ENCODE results near the gene GOT1. TPM values are rescaled to one million over a fixed set of nuclear protein-coding genes. Genes with fewer than 3 reads are reported as not detected.

Gene GOT1
- total and polyA plus RNA-seq, 2 of the 8 experiments (the other 6 are each of a cell fraction or from before 2014, with no cell fraction given): 16.7 to 47.0 TPM

DNA sequence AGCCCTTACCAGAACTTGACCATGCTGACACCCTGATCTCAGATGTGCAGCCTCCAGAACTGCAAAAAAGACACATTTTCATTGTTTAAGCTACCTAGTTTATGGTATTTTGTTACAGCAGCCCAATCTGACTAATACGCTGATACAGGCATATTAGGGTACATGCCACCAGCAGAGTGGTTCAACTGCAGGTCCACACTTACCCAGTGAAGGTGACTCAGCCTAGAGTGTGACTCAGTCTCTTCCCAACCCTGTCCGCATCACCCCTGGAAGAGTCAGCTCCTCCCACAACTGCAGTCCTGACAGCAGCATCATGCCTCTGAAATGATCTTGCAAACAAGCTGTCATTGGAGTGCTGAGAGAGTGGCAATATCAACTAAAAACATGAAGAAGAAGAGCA is 30.8 kb upstream of the GOT1 start:
- no peak overlapping the region for H3K14ac ChIP-seq (ENCODE audit: insufficient read length)
- WGBS, 2 experiments (ENCODE audit: extremely low coverage in 1 of 2, insufficient coverage in 1 of 2, insufficient read length in 1 of 2, insufficient replicate concordance in 2 of 2, low coverage in 1 of 2, low lambda C conversion rate in 2 of 2, missing lambda C conversion rate in 1 of 2): 86% methylated on average over 1 of the region's 2 CpGs; no CpG with 5 or more reads in 1 of the 2 experiments
- peaks cover 0 to 1% (median 0%) of the 10 kb centered on the region in 4 experiments; a peak in 1 of 7 replicates for H3K27me3 ChIP-seq (replicated peaks in 1 of 4; ENCODE audit: control insufficient read depth in 3 of 4, extremely low read depth in 1 of 4, insufficient read depth in 3 of 4, low read length in 3 of 4)
- no peak overlapping the region for H3K18ac ChIP-seq (ENCODE audit: extremely low read depth, low read length)
- no peak overlapping the region for H3K56ac ChIP-seq (replicated peaks; ENCODE audit: insufficient read length, low read depth, low read length)
- H4K20me1 ChIP-seq (replicated peaks in 1 of 2; ENCODE audit: control insufficient read depth in 1 of 2, insufficient read depth in 2 of 2, low read length in 2 of 2): no peaks in the 10 kb centered on the region
- H2BK20ac ChIP-seq (ENCODE audit: low read length): no peak overlapping the region
- no peaks in the 10 kb centered on the region for H3K79me2 ChIP-seq (ENCODE audit: control insufficient read depth in 1 of 2, insufficient read depth in 2 of 2, low read length in 2 of 2)
- no peak overlapping the region for H4K5ac ChIP-seq (ENCODE audit: insufficient read length, low read depth, low read length)
- no peak overlapping the region for H4K91ac ChIP-seq (replicated peaks; ENCODE audit: insufficient read length, low read length)
- H3K27ac ChIP-seq (ENCODE audit: low read depth, low read length): no peak overlapping the region
- H3K4me2 ChIP-seq (ENCODE audit: insufficient read depth in 1 of 2, low read depth in 2 of 2, low read length in 2 of 2): no peak overlapping the region
- no peaks in the 10 kb centered on the region for H3K79me1 ChIP-seq (ENCODE audit: low read depth, low read length)
- no peak overlapping the region for H2BK12ac ChIP-seq (ENCODE audit: low read depth, low read length)
- POLR2A ChIA-PET (ENCODE audit: partially characterized antibody): interaction anchor here (1.4 kb wide), 1 partner anchor 8 kb away, joined by 3 read pairs; no protein-coding TSS in a partner anchor
- H3K4ac ChIP-seq (replicated peaks; ENCODE audit: insufficient read length, low read depth, low read length): no peak overlapping the region
- no peak overlapping the region for H2BK15ac ChIP-seq (ENCODE audit: low read length)
- no peak overlapping the region for H4K8ac ChIP-seq (ENCODE audit: extremely low read depth, insufficient read depth, low read length)
- no peak overlapping the region for H3K23ac ChIP-seq (ENCODE audit: insufficient read length)
- H3K36me3 ChIP-seq (ENCODE audit: control insufficient read depth in 2 of 4, insufficient read depth in 4 of 4, low read length in 3 of 4): no peaks in the 10 kb centered on the region
- TF ChIP-seq BRCA1 (IDR thresholded peaks at IDR 0.05; ENCODE audit: low read depth, low read length) (no peak), JUND (IDR thresholded peaks at IDR 0.05; ENCODE audit: low read length) (no peak)
- TF ChIP-seq, protein P1, sequence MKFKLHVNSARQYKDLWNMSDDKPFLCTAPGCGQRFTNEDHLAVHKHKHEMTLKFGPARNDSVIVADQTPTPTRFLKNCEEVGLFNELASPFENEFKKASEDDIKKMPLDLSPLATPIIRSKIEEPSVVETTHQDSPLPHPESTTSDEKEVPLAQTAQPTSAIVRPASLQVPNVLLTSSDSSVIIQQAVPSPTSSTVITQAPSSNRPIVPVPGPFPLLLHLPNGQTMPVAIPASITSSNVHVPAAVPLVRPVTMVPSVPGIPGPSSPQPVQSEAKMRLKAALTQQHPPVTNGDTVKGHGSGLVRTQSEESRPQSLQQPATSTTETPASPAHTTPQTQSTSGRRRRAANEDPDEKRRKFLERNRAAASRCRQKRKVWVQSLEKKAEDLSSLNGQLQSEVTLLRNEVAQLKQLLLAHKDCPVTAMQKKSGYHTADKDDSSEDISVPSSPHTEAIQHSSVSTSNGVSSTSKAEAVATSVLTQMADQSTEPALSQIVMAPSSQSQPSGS (IDR thresholded peaks at IDR 0.05; ENCODE audit: low read length): no peak
- no peaks in the 10 kb centered on the region; the same call in none of the 2 replicates for H3K23me2 ChIP-seq (ENCODE audit: low read depth, low read length)
- DNase-seq (ENCODE audit: low read depth in 1 of 2, low spot score in 2 of 2): no peak
- no peak overlapping the region for H2BK120ac ChIP-seq (replicated peaks; ENCODE audit: low read depth, low read length)
- H2AK5ac ChIP-seq (ENCODE audit: low read depth, low read length): no peak overlapping the region
- H2BK5ac ChIP-seq (ENCODE audit: low read depth, low read length): no peak overlapping the region
- no peaks in the 10 kb centered on the region for H3K4me1 ChIP-seq (replicated peaks in 1 of 4; ENCODE audit: control insufficient read depth in 3 of 4, insufficient read depth in 4 of 4, low read length in 3 of 4)
- no peak overlapping the region for H3K9ac ChIP-seq (replicated peaks in 1 of 4; ENCODE audit: extremely low read depth in 1 of 4, low read depth in 3 of 4, low read length in 3 of 4)
- H3K9me3 ChIP-seq (ENCODE audit: insufficient read depth in 2 of 2, low read depth in 1 of 2, low read length in 1 of 2): no peaks in the 10 kb centered on the region
- H3K4me3 ChIP-seq (ENCODE audit: extremely low read depth in 1 of 4, insufficient read depth in 2 of 4, low read depth in 3 of 4, low read length in 4 of 4): no peak overlapping the region
- CTCF ChIA-PET (ENCODE audit: partially characterized antibody): interaction anchor here (1.1 to 1.9 kb wide), 3 partner anchors 19 to 27 kb away, joined by 3 to 12 read pairs (median 4); no protein-coding TSS in a partner anchor
- no peak for FAIRE-seq
- no peak overlapping the region for H2AFZ ChIP-seq (ENCODE audit: low read length)

Data from H1 (cell line).